KMS-11 (cell line): ENCODE data around the gene ZFPL1.

ENCODE experiments used
- H2AFZ ChIP-seq: fragments of 200-600 bp; sonication (generic); 2 replicates; pipeline ENCODE4 v1.6.1; 2016; ENCODE audit warnings: antibody characterized with exemption, mixed run types, low read depth
- H3K27ac ChIP-seq: fragments of 200-600 bp; sonication (generic); 2 replicates; pipeline ENCODE4 v1.6.1; 2016; ENCODE audit warnings: mild to moderate bottlenecking, mixed run types
- H3K27me3 ChIP-seq: fragments of 200-600 bp; sonication (generic); 2 replicates; pipeline ENCODE4 v1.6.1; 2017; ENCODE audit warnings: mild to moderate bottlenecking, low read depth, mixed run types, moderate library complexity; ENCODE audit not compliant: insufficient read depth
- H3K36me3 ChIP-seq: fragments of 200-600 bp; sonication (generic); 2 replicates; pipeline ENCODE4 v1.6.1; 2017; ENCODE audit warnings: mild to moderate bottlenecking, mixed run types; ENCODE audit not compliant: insufficient read depth
- H3K4me1 ChIP-seq: fragments of 200-600 bp; sonication (generic); 2 replicates; pipeline ENCODE4 v1.6.1; 2016; ENCODE audit warnings: mild to moderate bottlenecking, low read depth, mixed run types; ENCODE audit not compliant: poor library complexity, severe bottlenecking
- H3K4me2 ChIP-seq: fragments of 200-600 bp; sonication (generic); 2 replicates; pipeline ENCODE4 v1.7.0; 2016; ENCODE audit warnings: mild to moderate bottlenecking, mixed run types
- H3K4me3 ChIP-seq: fragments of 200-600 bp; sonication (generic); IDR thresholded peaks from 2 replicates; pipeline ENCODE4 v1.6.1; 2017; ENCODE audit warnings: low read depth, low read length, mixed read lengths; ENCODE audit not compliant: insufficient read depth
- H3K79me2 ChIP-seq: fragments of 200-600 bp; sonication (generic); 2 replicates; pipeline ENCODE4 v1.6.1; 2016; ENCODE audit warnings: low read depth, mixed run types; ENCODE audit not compliant: insufficient read depth
- H3K9ac ChIP-seq: fragments of 200-600 bp; sonication (generic); 2 replicates; pipeline ENCODE4 v1.6.1; 2016; ENCODE audit warnings: mild to moderate bottlenecking, mixed run types
- H4K20me1 ChIP-seq: fragments of 200-600 bp; sonication (generic); 2 replicates; pipeline ENCODE4 v1.6.1; 2016; ENCODE audit warnings: mild to moderate bottlenecking, mixed run types; ENCODE audit not compliant: insufficient read depth
- CTCF ChIP-seq: fragments of 200-600 bp; sonication (generic); conservative IDR thresholded peaks from 2 replicates; pipeline ENCODE4 v1.6.1; 2017; ENCODE audit warnings: low read depth, mild to moderate bottlenecking, antibody characterized with exemption, low read length, moderate library complexity, mixed read lengths

ZFPL1 gene

GRCh38 chr11:65107078-65107477, 23.1 kb downstream of the ZFPL1 start:
- H3K9ac ChIP-seq = no peak overlapping the region
- no peaks in the 10 kb centered on the region for H4K20me1 ChIP-seq
- H3K4me3 ChIP-seq = no peak overlapping the region
- TF ChIP-seq CTCF = no peak
- H3K4me1 ChIP-seq = peaks cover 32% of the 10 kb centered on the region
- H3K36me3 ChIP-seq = no peaks in the 10 kb centered on the region
- H3K79me2 ChIP-seq = no peaks in the 10 kb centered on the region
- no peaks in the 10 kb centered on the region for H3K27me3 ChIP-seq
- no peak overlapping the region for H3K4me2 ChIP-seq
- H3K27ac ChIP-seq = no peak overlapping the region
- no peak overlapping the region for H2AFZ ChIP-seq

GRCh38 chr11:65107751-65108468, 23.9 kb downstream of the ZFPL1 start:
- Histone ChIP-seq H4K20me1 (no peaks in the 10 kb centered on the region), H3K36me3 (no peaks in the 10 kb centered on the region), H3K27me3 (no peaks in the 10 kb centered on the region), H3K9ac (no peak overlapping the region), H2AFZ (no peak overlapping the region), H3K4me2 (no peak overlapping the region), H3K4me1 (peaks cover 33% of the 10 kb centered on the region), H3K4me3 (no peak overlapping the region), H3K27ac (no peak overlapping the region), H3K79me2 (no peaks in the 10 kb centered on the region)
- TF ChIP-seq CTCF = no peak

GRCh38 chr11:65108469-65109123, 24.6 kb downstream of the ZFPL1 start:
- Histone ChIP-seq H3K4me2 (no peak overlapping the region), H3K79me2 (no peaks in the 10 kb centered on the region), H3K27ac (no peak overlapping the region), H3K4me3 (no peak overlapping the region), H3K4me1 (peaks cover 39% of the 10 kb centered on the region), H4K20me1 (no peaks in the 10 kb centered on the region), H3K36me3 (no peaks in the 10 kb centered on the region), H3K9ac (no peak overlapping the region), H2AFZ (no peak overlapping the region), H3K27me3 (no peaks in the 10 kb centered on the region)
- no peak for TF ChIP-seq CTCF

GRCh38 chr11:65109231-65110198, 25.5 kb downstream of the ZFPL1 start:
- H3K27ac ChIP-seq = no peak overlapping the region
- H3K36me3 ChIP-seq = no peaks in the 10 kb centered on the region
- H3K4me3 ChIP-seq = no peak overlapping the region
- H3K27me3 ChIP-seq = no peaks in the 10 kb centered on the region
- peaks cover 33% of the 10 kb centered on the region for H3K4me1 ChIP-seq
- no peak overlapping the region for H2AFZ ChIP-seq
- no peak for TF ChIP-seq CTCF
- no peaks in the 10 kb centered on the region for H3K79me2 ChIP-seq
- H3K4me2 ChIP-seq = no peak overlapping the region
- H3K9ac ChIP-seq = no peak overlapping the region
- no peaks in the 10 kb centered on the region for H4K20me1 ChIP-seq
